ENCODE data around the gene SHC2.
"Not testable (repeated sequence)": the region's sequence is repeated elsewhere in the genome, so short reads cannot be mapped to it uniquely, and the experiment has no call there.

SHC2 gene

GRCh38 chr19:391207-391557, 69.7 kb downstream of the SHC2 start:
- DNase-seq (ENCODE audit: low spot score) = no peak
- no peak for TF ChIP-seq CTCF (IDR thresholded peaks at IDR 0.05; ENCODE audit: extremely low read depth, insufficient read depth, missing control alignments)
- in situ Hi-C loops (cut with MboI; ENCODE audit: low pct_unique_long_range_greater_than_20kb, low sequenced_read_pairs, unreplicated experiment) = no loop called here

- DNase-seq (ENCODE audit: low spot score) = no peak
- in situ Hi-C loops (cut with MboI; ENCODE audit: low pct_unique_long_range_greater_than_20kb, low sequenced_read_pairs, unreplicated experiment) = no loop called here
- TF ChIP-seq CTCF (IDR thresholded peaks at IDR 0.05; ENCODE audit: extremely low read depth, insufficient read depth, missing control alignments) = no peak
These were observed 70.2 kb downstream of the SHC2 start for GRCh38 chr19:390386-391206.

- no peak for DNase-seq (ENCODE audit: low spot score)
- TF ChIP-seq CTCF (IDR thresholded peaks at IDR 0.05; ENCODE audit: extremely low read depth, insufficient read depth, missing control alignments) = no peak
- in situ Hi-C loops (cut with MboI; ENCODE audit: low pct_unique_long_range_greater_than_20kb, low sequenced_read_pairs, unreplicated experiment) = no loop called here
These were observed 70.9 kb downstream of the SHC2 start for GRCh38 chr19:389935-390289.

GRCh38 chr19:389255-389934, 71.4 kb downstream of the SHC2 start:
- TF ChIP-seq CTCF (IDR thresholded peaks at IDR 0.05; ENCODE audit: extremely low read depth, insufficient read depth, missing control alignments) = no peak
- no peak for DNase-seq (ENCODE audit: low spot score)
- in situ Hi-C loops (cut with MboI; ENCODE audit: low pct_unique_long_range_greater_than_20kb, low sequenced_read_pairs, unreplicated experiment) = no loop called here

GRCh38 chr19:388691-389090, 72.1 kb downstream of the SHC2 start:
- no peak for DNase-seq (ENCODE audit: low spot score)
- in situ Hi-C loops (cut with MboI; ENCODE audit: low pct_unique_long_range_greater_than_20kb, low sequenced_read_pairs, unreplicated experiment) = no loop called here
- TF ChIP-seq CTCF (IDR thresholded peaks at IDR 0.05; ENCODE audit: extremely low read depth, insufficient read depth, missing control alignments) = no peak

- no peak for DNase-seq (ENCODE audit: low spot score)
- no peak for TF ChIP-seq CTCF (IDR thresholded peaks at IDR 0.05; ENCODE audit: extremely low read depth, insufficient read depth, missing control alignments)
- in situ Hi-C loops (cut with MboI; ENCODE audit: low pct_unique_long_range_greater_than_20kb, low sequenced_read_pairs, unreplicated experiment) = no loop called here
These were observed 73.1 kb downstream of the SHC2 start for GRCh38 chr19:387777-388176.

GRCh38 chr19:386632-387301, 74.1 kb downstream of the SHC2 start:
- in situ Hi-C loops (cut with MboI; ENCODE audit: low pct_unique_long_range_greater_than_20kb, low sequenced_read_pairs, unreplicated experiment); DNase-seq (ENCODE audit: low spot score): not testable (repeated sequence)

- in situ Hi-C loops (cut with MboI; ENCODE audit: low pct_unique_long_range_greater_than_20kb, low sequenced_read_pairs, unreplicated experiment); DNase-seq (ENCODE audit: low spot score): not testable (repeated sequence)
These were observed 74.6 kb downstream of the SHC2 start for GRCh38 chr19:386189-386588.

All from GM13977 (cell line).